K562 (cell line): Measurements from ENCODE around the gene ANKFN1. TPM values are rescaled to one million over a fixed set of nuclear protein-coding genes. Genes with fewer than 3 reads are reported as not detected.

Experiments used
- ATAC-seq: fragments of 200-7000 bp; cut with Tn5 transposase; 3 replicates; pipeline ENCODE4 v1.9.1; 2020; ENCODE audit warnings: moderate library complexity
- BruUV-seq: library from RNA; stranded (reverse); fragments of 400-500 nt; replicated peaks from 2 replicates; lab custom pipeline; 2021; lab: Mats Ljungman, UMichigan
- CTCF ChIA-PET: fragments of 300-600 bp; formaldehyde crosslinking; extraction: SDS; loops from one replicate; lab custom pipeline; 2021; ENCODE audit warnings: low intra/inter-chr PET ratio; lab: Yijun Ruan, JAX
- POLR2A ChIA-PET: fragments of 300-600, 350-650 bp; sonication (Branson Sonifier 250); formaldehyde crosslinking; extraction: SDS; loops from one replicate; lab custom pipeline; 2021; ENCODE audit warnings: antibody characterized with exemption, inconsistent platforms; lab: Yijun Ruan, JAX
- DNase-seq, 4 experiments: peaks; one replicate each; pipeline versions ENCODE4 v3.0.0 to v3.0.0-alpha.2; 2011 to 2018; ENCODE audit warnings: low spot score in 3 of 4, mixed read lengths in 3 of 4; ENCODE audit errors: extremely low read depth in 1 of 4
- FAIRE-seq: peaks from 2 replicates; lab custom pipeline; 2011; peaks lifted over from hg19 to GRCh38; lab: Jason Lieb, UNC
- H2AFZ ChIP-seq: 2 replicates; pipeline ENCODE4 v1.6.0; 2011; ENCODE audit warnings: low read depth, low read length, control low read depth, inconsistent platforms
- H3K27ac ChIP-seq: fragments of 200-600 bp; 3 replicates; pipeline ENCODE4 v1.8.0; 2011; ENCODE audit warnings: low read depth, mild to moderate bottlenecking, control low read depth, inconsistent platforms, low read length, moderate library complexity, mixed read lengths; ENCODE audit errors: extremely low read depth
- H3K27me3 ChIP-seq, 2 experiments: fragments of 300-600 bp in 1 of 2; 2 replicates in 1 of 2; 3 replicates in 1 of 2; pipeline versions ENCODE4 v1.6.0 to v1.8.0; 2011; ENCODE audit warnings: inconsistent platforms in 2 of 2, low read length in 2 of 2, mild to moderate bottlenecking in 1 of 2, mixed read lengths in 1 of 2, moderate library complexity in 1 of 2; ENCODE audit not compliant: control insufficient read depth in 2 of 2, insufficient read depth in 2 of 2
- H3K36me3 ChIP-seq: fragments of 300-600 bp; 3 replicates; pipeline ENCODE4 v1.8.0; 2011; ENCODE audit warnings: mild to moderate bottlenecking, low read length, inconsistent platforms; ENCODE audit not compliant: control insufficient read depth, insufficient read depth
- H3K4me1 ChIP-seq, 2 experiments: fragments of 200-600 bp in 1 of 2; replicated peaks in 1 of 2; 2 replicates in 1 of 2; 3 replicates in 1 of 2; pipeline versions ENCODE4 v1.5.1 to v1.8.0; 2011; ENCODE audit warnings: inconsistent platforms in 2 of 2, low read length in 2 of 2, mild to moderate bottlenecking in 1 of 2, mixed read lengths in 1 of 2, moderate library complexity in 1 of 2; ENCODE audit not compliant: control insufficient read depth in 2 of 2, insufficient read depth in 2 of 2
- H3K4me2 ChIP-seq: 2 replicates; pipeline ENCODE4 v1.6.1; 2011; ENCODE audit warnings: low read length, control low read depth, inconsistent platforms, mixed read lengths; ENCODE audit not compliant: insufficient read depth
- H3K4me3 ChIP-seq: fragments of 200-600 bp; sonication (generic), shearing (Covaris generic); 2 replicates; pipeline ENCODE4 v1.5.1; 2016; ENCODE audit warnings: control low read depth, inconsistent platforms
- H3K79me2 ChIP-seq: fragments of 200-600 bp; 3 replicates; pipeline ENCODE4 v1.8.0; 2011; ENCODE audit warnings: low read length, inconsistent platforms; ENCODE audit not compliant: control insufficient read depth, insufficient read depth
- H3K9ac ChIP-seq, 2 experiments: 2 replicates each; pipeline versions ENCODE4 v1.6.0 to v1.6.1; 2011; ENCODE audit warnings: low read depth in 2 of 2, low read length in 2 of 2, control low read depth in 1 of 2, inconsistent platforms in 1 of 2, mild to moderate bottlenecking in 1 of 2, mixed read lengths in 1 of 2; ENCODE audit not compliant: insufficient read depth in 1 of 2
- H3K9me1 ChIP-seq: one replicate; pipeline ENCODE4 v1.6.0; 2011; ENCODE audit warnings: inconsistent platforms, mild to moderate bottlenecking, low read length, moderate library complexity; ENCODE audit not compliant: control insufficient read depth, insufficient read depth
- H3K9me3 ChIP-seq: replicated peaks from 2 replicates; pipeline ENCODE4 v1.5.1; 2011; ENCODE audit warnings: low read depth, low read length, inconsistent platforms; ENCODE audit not compliant: control insufficient read depth, insufficient read depth
- H4K20me1 ChIP-seq: replicated peaks from 2 replicates; pipeline ENCODE4 v1.6.1; 2011; ENCODE audit warnings: low read length, inconsistent platforms, mixed read lengths; ENCODE audit not compliant: control insufficient read depth, insufficient read depth
- MEF2D ChIP-seq: conservative IDR thresholded peaks from 2 replicates; pipeline ENCODE4 v1.6.1; 2016; ENCODE audit warnings: low read depth, missing genetic modification characterization, missing compliant biosample characterization
- WGBS: fragments of 100-300 bp; shearing (Covaris generic); methylation state at CpG from one replicate; pipeline ENCODE4 v1.1.6; 2016; ENCODE audit warnings: low coverage, mixed read lengths; ENCODE audit not compliant: insufficient coverage; ENCODE audit errors: missing lambda C conversion rate; 5-methylcytosine and 5-hydroxymethylcytosine counted together
- in situ Hi-C: fragments of 300-500 bp; cut with MboI; formaldehyde crosslinking; loops from 4 replicates; pipeline ENCODE4 v1.15.0; 2018; ENCODE audit warnings: inconsistent platforms, mixed read lengths
- intact Hi-C: fragments of 100-400 bp; cut with micrococcal nuclease; formaldehyde crosslinking; loops from 2 replicates; pipeline ENCODE4 v1.14.2; 2022
- polyA plus RNA-seq, 8 experiments: library from polyadenylated mRNA; depleted of rRNA in 4 of 8; stranded (reverse) in 5 of 8; unstranded in 3 of 8; fragments of >200 nt; fragmentation: Nextera tagmentation in 2 of 8; fragmentation: Illumina TruSeq in 1 of 8; extraction: Ambion mirVana in 2 of 8; extraction: Trizol in 1 of 8; gene quantifications; 2 replicates each; pipeline versions ENCODE4 v1.2.1 to v1.2.3, GENCODE V29; 2011 to 2014; ENCODE audit warnings: inconsistent platforms in 1 of 8, missing spikeins in 1 of 8
- total RNA-seq, 7 experiments: library from RNA; depleted of rRNA in 6 of 7; stranded (reverse); fragments of >200 nt in 6 of 7; fragmentation: Illumina TruSeq in 2 of 7; extraction: Trizol in 2 of 7; gene quantifications; 2 replicates each; pipeline versions ENCODE4 v1.2.1 to v1.2.3, GENCODE V29; 2011 to 2021; ENCODE audit warnings: low replicate concordance in 1 of 7
- TF ChIP-seq, protein P1 (sequence below): fragments of 450-650 bp; IDR thresholded peaks from 2 replicates; pipeline ENCODE4 v1.6.1; 2016; ENCODE audit warnings: low read depth, mild to moderate bottlenecking, moderate library complexity
- TF ChIP-seq, protein P2 (sequence below): fragments of 450-650 bp; IDR thresholded peaks from 2 replicates; pipeline ENCODE4 v1.6.1; 2018; ENCODE audit not compliant: partially characterized antibody

The ANKFN1 gene
- total and polyA plus RNA-seq, 9 of the 15 experiments (the other 6 are each of a cell fraction or from before 2014, with no cell fraction given), result 0.04 to 0.39 (median 0.15) TPM; not detected in 1

GRCh38 chr17:56557682-56558081, 404.4 kb downstream of the ANKFN1 start:
- Histone ChIP-seq H3K27me3 (no peaks in the 10 kb centered on the region; a peak in 1 of 5 replicates), H3K4me2 (no peak overlapping the region), H4K20me1 (no peaks in the 10 kb centered on the region), H3K9me3 (no peaks in the 10 kb centered on the region), H3K4me3 (no peak overlapping the region), H3K4me1 (no peaks in the 10 kb centered on the region), H3K36me3 (no peaks in the 10 kb centered on the region), H3K27ac (no peak overlapping the region), H3K79me2 (no peaks in the 10 kb centered on the region), H3K9me1 (no peaks in the 10 kb centered on the region), H2AFZ (no peak overlapping the region), H3K9ac (no peak overlapping the region; a peak in 1 of 4 replicates)
- WGBS, result 1% methylated on average over 7 of the region's 8 CpGs
- ChIA-PET CTCF (no interaction called here), POLR2A (no interaction called here)
- intact Hi-C loops (no loop called here), in situ Hi-C loops (no loop called here)
- ATAC-seq, result no peak
- no TSS peak for BruUV-seq
- TF ChIP-seq, protein P1, sequence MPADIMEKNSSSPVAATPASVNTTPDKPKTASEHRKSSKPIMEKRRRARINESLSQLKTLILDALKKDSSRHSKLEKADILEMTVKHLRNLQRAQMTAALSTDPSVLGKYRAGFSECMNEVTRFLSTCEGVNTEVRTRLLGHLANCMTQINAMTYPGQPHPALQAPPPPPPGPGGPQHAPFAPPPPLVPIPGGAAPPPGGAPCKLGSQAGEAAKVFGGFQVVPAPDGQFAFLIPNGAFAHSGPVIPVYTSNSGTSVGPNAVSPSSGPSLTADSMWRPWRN, result no peak
- TF ChIP-seq, protein P2, sequence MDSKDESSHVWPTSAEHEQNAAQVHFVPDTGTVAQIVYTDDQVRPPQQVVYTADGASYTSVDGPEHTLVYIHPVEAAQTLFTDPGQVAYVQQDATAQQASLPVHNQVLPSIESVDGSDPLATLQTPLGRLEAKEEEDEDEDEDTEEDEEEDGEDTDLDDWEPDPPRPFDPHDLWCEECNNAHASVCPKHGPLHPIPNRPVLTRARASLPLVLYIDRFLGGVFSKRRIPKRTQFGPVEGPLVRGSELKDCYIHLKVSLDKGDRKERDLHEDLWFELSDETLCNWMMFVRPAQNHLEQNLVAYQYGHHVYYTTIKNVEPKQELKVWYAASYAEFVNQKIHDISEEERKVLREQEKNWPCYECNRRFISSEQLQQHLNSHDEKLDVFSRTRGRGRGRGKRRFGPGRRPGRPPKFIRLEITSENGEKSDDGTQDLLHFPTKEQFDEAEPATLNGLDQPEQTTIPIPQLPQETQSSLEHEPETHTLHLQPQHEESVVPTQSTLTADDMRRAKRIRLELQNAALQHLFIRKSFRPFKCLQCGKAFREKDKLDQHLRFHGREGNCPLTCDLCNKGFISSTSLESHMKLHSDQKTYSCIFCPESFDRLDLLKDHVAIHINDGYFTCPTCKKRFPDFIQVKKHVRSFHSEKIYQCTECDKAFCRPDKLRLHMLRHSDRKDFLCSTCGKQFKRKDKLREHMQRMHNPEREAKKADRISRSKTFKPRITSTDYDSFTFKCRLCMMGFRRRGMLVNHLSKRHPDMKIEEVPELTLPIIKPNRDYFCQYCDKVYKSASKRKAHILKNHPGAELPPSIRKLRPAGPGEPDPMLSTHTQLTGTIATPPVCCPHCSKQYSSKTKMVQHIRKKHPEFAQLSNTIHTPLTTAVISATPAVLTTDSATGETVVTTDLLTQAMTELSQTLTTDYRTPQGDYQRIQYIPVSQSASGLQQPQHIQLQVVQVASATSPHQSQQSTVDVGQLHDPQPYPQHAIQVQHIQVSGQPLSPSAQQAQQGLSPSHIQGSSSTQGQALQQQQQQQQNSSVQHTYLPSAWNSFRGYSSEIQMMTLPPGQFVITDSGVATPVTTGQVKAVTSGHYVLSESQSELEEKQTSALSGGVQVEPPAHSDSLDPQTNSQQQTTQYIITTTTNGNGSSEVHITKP, result no peak
- TF ChIP-seq MEF2D (tag), result no peak
- FAIRE-seq, result no peak
- DNase-seq, result no peak
